Measurements from ENCODE around the gene CYFIP2. TPM values are rescaled to one million over a fixed set of nuclear protein-coding genes. Genes with fewer than 3 reads are reported as not detected.
"Not testable (repeated sequence)": the region's sequence is repeated elsewhere in the genome, so short reads cannot be mapped to it uniquely, and the experiment has no call there.

The CYFIP2 gene
- total and polyA plus RNA-seq, 4 donors: 24.9 to 46.3 (median 37.0) TPM

DNA sequence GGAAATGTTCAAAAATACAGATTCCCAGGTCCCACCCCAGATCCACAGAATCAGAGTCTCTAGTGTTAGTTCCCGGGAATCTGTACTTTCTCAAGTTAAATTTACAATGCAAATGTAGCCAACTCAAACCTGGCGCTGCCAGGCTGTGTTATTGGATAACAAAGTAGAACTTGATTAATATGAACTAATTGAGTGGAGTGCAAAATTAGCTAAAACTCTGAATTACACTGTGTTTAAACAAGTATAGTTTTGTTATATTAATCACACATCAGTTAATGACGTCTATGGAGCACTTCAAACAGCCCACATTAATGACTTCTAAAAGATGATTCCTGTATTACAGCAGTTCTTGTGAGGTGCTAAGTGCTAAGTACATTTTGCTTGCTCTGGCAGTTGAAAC is 32.4 kb upstream of the CYFIP2 start:
- H3K4me3 ChIP-seq: no peak overlapping the region
- ATAC-seq (ENCODE audit: insufficient read depth, low FRiP score): no peak
- H3K27ac ChIP-seq (ENCODE audit: low read depth in 1 of 2, low read length in 1 of 2): no peak overlapping the region
- WGBS, 2 donors: 83 to 90% methylated on average over 3 of the region's 3 CpGs
- H3K9me3 ChIP-seq (ENCODE audit: control insufficient read depth in 4 of 4, insufficient read depth in 3 of 4, low read length in 3 of 4): no peaks in the 10 kb centered on the region
- H3K4me1 ChIP-seq (ENCODE audit: control insufficient read depth in 5 of 5, insufficient read depth in 5 of 5, low read length in 5 of 5): no peaks in the 10 kb centered on the region
- no peak for DNase-seq
- TF ChIP-seq, protein P1, sequence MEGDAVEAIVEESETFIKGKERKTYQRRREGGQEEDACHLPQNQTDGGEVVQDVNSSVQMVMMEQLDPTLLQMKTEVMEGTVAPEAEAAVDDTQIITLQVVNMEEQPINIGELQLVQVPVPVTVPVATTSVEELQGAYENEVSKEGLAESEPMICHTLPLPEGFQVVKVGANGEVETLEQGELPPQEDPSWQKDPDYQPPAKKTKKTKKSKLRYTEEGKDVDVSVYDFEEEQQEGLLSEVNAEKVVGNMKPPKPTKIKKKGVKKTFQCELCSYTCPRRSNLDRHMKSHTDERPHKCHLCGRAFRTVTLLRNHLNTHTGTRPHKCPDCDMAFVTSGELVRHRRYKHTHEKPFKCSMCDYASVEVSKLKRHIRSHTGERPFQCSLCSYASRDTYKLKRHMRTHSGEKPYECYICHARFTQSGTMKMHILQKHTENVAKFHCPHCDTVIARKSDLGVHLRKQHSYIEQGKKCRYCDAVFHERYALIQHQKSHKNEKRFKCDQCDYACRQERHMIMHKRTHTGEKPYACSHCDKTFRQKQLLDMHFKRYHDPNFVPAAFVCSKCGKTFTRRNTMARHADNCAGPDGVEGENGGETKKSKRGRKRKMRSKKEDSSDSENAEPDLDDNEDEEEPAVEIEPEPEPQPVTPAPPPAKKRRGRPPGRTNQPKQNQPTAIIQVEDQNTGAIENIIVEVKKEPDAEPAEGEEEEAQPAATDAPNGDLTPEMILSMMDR (IDR thresholded peaks at IDR 0.05; ENCODE audit: control extremely low read depth, extremely low read depth): no peak
- no peak overlapping the region for H3K9ac ChIP-seq (ENCODE audit: insufficient read depth in 1 of 2, low read length in 2 of 2)
- H3K27me3 ChIP-seq (ENCODE audit: control insufficient read depth in 3 of 3, insufficient read depth in 3 of 3, low read length in 2 of 3): peaks cover 0 to 3% (median 3%) of the 10 kb centered on the region in 3 donors
- no peaks in the 10 kb centered on the region for H3K36me3 ChIP-seq (ENCODE audit: control insufficient read depth in 4 of 4, insufficient read depth in 4 of 4, low read length in 4 of 4)

DNA sequence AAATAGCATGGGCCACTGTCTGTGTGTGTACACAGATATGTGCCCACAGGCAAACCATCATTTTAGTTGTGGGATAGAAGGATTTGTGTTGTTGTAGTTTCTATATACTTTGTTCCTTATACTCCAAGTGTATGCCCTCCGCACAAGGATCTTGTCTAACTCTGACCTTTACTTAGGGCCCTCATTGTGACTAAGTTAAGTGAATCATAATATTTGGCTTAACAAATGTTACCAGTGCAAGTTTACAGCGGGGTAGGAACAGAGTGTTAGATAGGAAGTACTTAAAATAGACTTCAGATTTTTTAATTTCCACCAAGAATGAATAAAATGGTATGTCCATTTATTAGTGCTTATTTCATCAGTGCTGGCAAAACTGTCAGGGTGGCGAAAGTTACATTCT is 29.5 kb upstream of the CYFIP2 start:
- Histone ChIP-seq H3K9me3 (ENCODE audit: control insufficient read depth in 4 of 4, insufficient read depth in 3 of 4, low read length in 3 of 4) (no peaks in the 10 kb centered on the region), H3K36me3 (ENCODE audit: control insufficient read depth in 4 of 4, insufficient read depth in 4 of 4, low read length in 4 of 4) (no peaks in the 10 kb centered on the region), H3K27me3 (ENCODE audit: control insufficient read depth in 3 of 3, insufficient read depth in 3 of 3, low read length in 2 of 3) (peaks cover 0 to 3% (median 0%) of the 10 kb centered on the region in 3 donors), H3K4me1 (ENCODE audit: control insufficient read depth in 5 of 5, insufficient read depth in 5 of 5, low read length in 5 of 5) (no peaks in the 10 kb centered on the region), H3K27ac (ENCODE audit: low read depth in 1 of 2, low read length in 1 of 2) (no peak overlapping the region), H3K9ac (ENCODE audit: insufficient read depth in 1 of 2, low read length in 2 of 2) (no peak overlapping the region), H3K4me3 (no peak overlapping the region)
- ATAC-seq (ENCODE audit: insufficient read depth, low FRiP score) (no peak), DNase-seq (no peak)
- TF ChIP-seq, protein P1 (IDR thresholded peaks at IDR 0.05; ENCODE audit: control extremely low read depth, extremely low read depth): no peak
- 84 to 94% methylated on average over 3 of the region's 3 CpGs for WGBS, 2 donors

DNA sequence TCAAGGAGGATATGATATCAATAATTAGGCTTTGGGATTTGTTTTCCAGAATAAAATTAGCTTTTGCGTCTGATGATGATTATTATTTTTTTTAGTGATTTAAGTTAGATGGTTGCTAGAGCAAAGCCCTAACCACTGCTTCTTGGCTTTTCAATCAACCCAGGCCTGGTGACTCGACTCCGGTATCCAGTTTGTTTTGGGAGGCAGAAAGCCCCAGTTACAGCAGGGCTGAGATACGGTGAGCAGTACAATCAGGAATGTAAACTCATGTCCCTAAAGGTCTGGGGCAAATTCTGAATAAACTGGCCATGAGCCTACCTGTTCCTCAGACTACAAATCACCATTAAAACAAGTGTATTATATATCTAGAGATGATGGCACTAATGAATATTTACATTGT is 24.4 kb upstream of the CYFIP2 start:
- Histone ChIP-seq H3K27me3 (ENCODE audit: control insufficient read depth in 3 of 3, insufficient read depth in 3 of 3, low read length in 2 of 3) (no peaks in the 10 kb centered on the region), H3K4me3 (no peak overlapping the region), H3K9ac (ENCODE audit: insufficient read depth in 1 of 2, low read length in 2 of 2) (no peak overlapping the region), H3K4me1 (ENCODE audit: control insufficient read depth in 5 of 5, insufficient read depth in 5 of 5, low read length in 5 of 5) (no peaks in the 10 kb centered on the region), H3K36me3 (ENCODE audit: control insufficient read depth in 4 of 4, insufficient read depth in 4 of 4, low read length in 4 of 4) (no peaks in the 10 kb centered on the region), H3K27ac (ENCODE audit: low read depth in 1 of 2, low read length in 1 of 2) (no peak overlapping the region), H3K9me3 (ENCODE audit: control insufficient read depth in 4 of 4, insufficient read depth in 3 of 4, low read length in 3 of 4) (no peaks in the 10 kb centered on the region)
- DNase-seq: no peak
- TF ChIP-seq, protein P1 (IDR thresholded peaks at IDR 0.05; ENCODE audit: control extremely low read depth, extremely low read depth): no peak
- no peak for ATAC-seq (ENCODE audit: insufficient read depth, low FRiP score)
- WGBS, 2 donors: 90 to 97% methylated on average over 4 of the region's 4 CpGs

DNA sequence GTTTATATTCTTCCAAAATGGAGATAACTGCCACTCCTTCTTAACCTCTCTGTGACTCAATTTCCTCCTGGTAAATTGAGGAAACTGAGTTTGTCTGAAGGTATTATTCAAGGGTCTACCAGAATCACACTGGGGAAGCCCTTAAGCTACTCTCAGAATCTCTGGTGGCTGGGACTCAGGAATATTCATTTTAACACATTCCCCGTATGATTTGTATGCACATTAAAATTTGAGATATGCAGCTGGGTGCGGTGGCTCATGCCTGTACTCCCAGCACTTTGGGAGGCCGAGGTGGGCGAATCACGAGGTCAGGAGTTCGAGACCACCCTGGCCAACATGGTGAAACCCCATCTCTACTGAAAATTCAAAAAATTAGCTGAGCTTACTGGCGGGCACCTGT is 21.2 kb upstream of the CYFIP2 start:
- H3K4me3 ChIP-seq; H3K36me3 ChIP-seq (ENCODE audit: control insufficient read depth in 4 of 4, insufficient read depth in 4 of 4, low read length in 4 of 4); ATAC-seq (ENCODE audit: insufficient read depth, low FRiP score); H3K27ac ChIP-seq (ENCODE audit: low read depth in 1 of 2, low read length in 1 of 2); H3K9ac ChIP-seq (ENCODE audit: insufficient read depth in 1 of 2, low read length in 2 of 2); H3K27me3 ChIP-seq (ENCODE audit: control insufficient read depth in 3 of 3, insufficient read depth in 3 of 3, low read length in 2 of 3); H3K9me3 ChIP-seq (ENCODE audit: control insufficient read depth in 4 of 4, insufficient read depth in 3 of 4, low read length in 3 of 4); H3K4me1 ChIP-seq (ENCODE audit: control insufficient read depth in 5 of 5, insufficient read depth in 5 of 5, low read length in 5 of 5); DNase-seq: not testable (repeated sequence)
- WGBS, 2 donors: 72 to 81% methylated on average over 7 of the region's 7 CpGs

All from lung (tissue), 12 donors.